Mesendoderm (in vitro differentiated cells): ENCODE data around the gene DDX1.

Experiments
- DNase-seq: peaks from one replicate; pipeline ENCODE4 v3.0.0; 2013
- H2AK5ac ChIP-seq: 2 replicates; pipeline ENCODE4 v1.6.1; 2013; ENCODE audit warnings: low read length, inconsistent platforms
- H2BK120ac ChIP-seq: 2 replicates; pipeline ENCODE4 v1.6.1; 2013; ENCODE audit warnings: low read depth, mild to moderate bottlenecking, low read length, moderate library complexity, mixed read lengths
- H2BK15ac ChIP-seq: replicated peaks from 2 replicates; pipeline ENCODE4 v1.6.1; 2013; ENCODE audit warnings: low read depth, mild to moderate bottlenecking, moderate library complexity
- H2BK5ac ChIP-seq: 2 replicates; pipeline ENCODE4 v1.6.1; 2013; ENCODE audit warnings: low read length, inconsistent platforms
- H3K18ac ChIP-seq: 2 replicates; pipeline ENCODE4 v1.6.1; 2013; ENCODE audit warnings: mild to moderate bottlenecking, low read length, mixed read lengths
- H3K23ac ChIP-seq: one replicate; pipeline ENCODE4 v1.6.1; 2013; ENCODE audit warnings: low read length
- H3K27ac ChIP-seq: 2 replicates; pipeline ENCODE4 v1.5.1; 2013; ENCODE audit warnings: low read depth, mild to moderate bottlenecking, inconsistent platforms, low read length, moderate library complexity
- H3K27me3 ChIP-seq: 2 replicates; pipeline ENCODE4 v1.6.1; 2013; ENCODE audit warnings: low read length, control low read depth, mild to moderate bottlenecking, inconsistent platforms; ENCODE audit not compliant: insufficient read depth, poor library complexity
- H3K36me3 ChIP-seq: 2 replicates; pipeline ENCODE4 v1.6.1; 2013; ENCODE audit warnings: low read length, inconsistent platforms; ENCODE audit not compliant: control insufficient read depth, insufficient read depth
- H3K4ac ChIP-seq: one replicate; pipeline ENCODE4 v1.6.1; 2013; ENCODE audit warnings: low read depth, mild to moderate bottlenecking, low read length, moderate library complexity
- H3K4me1 ChIP-seq: 2 replicates; pipeline ENCODE4 v1.6.1; 2013; ENCODE audit warnings: low read depth, low read length, inconsistent platforms; ENCODE audit not compliant: control insufficient read depth
- H3K4me2 ChIP-seq: 2 replicates; pipeline ENCODE4 v1.6.1; 2013; ENCODE audit warnings: low read length
- H3K4me3 ChIP-seq: 2 replicates; pipeline ENCODE4 v1.5.1; 2013; ENCODE audit warnings: mild to moderate bottlenecking, low read length
- H3K56ac ChIP-seq: one replicate; pipeline ENCODE4 v1.6.1; 2013; ENCODE audit warnings: low read length
- H3K79me1 ChIP-seq: 2 replicates; pipeline ENCODE4 v1.6.1; 2013; ENCODE audit warnings: low read length, inconsistent platforms
- H3K79me2 ChIP-seq: 2 replicates; pipeline ENCODE4 v1.6.1; 2013; ENCODE audit warnings: mild to moderate bottlenecking, low read length; ENCODE audit not compliant: control insufficient read depth, insufficient read depth
- H3K9ac ChIP-seq: 2 replicates; pipeline ENCODE4 v1.6.1; 2013; ENCODE audit warnings: low read length, inconsistent platforms
- H4K5ac ChIP-seq: one replicate; pipeline ENCODE4 v1.6.1; 2013; ENCODE audit warnings: low read length
- H4K8ac ChIP-seq: one replicate; pipeline ENCODE4 v1.6.1; 2013; ENCODE audit warnings: low read depth, mild to moderate bottlenecking, control low read depth, low read length, moderate library complexity
- WGBS: extraction: QIAGEN DNeasy Blood & Tissue Kit; methylation state at CpG from one replicate; pipeline ENCODE4 v1.1.7; 2013; ENCODE audit warnings: low lambda C conversion rate, missing lambda C conversion rate; ENCODE audit not compliant: insufficient coverage; ENCODE audit errors: extremely low coverage; 5-methylcytosine and 5-hydroxymethylcytosine counted together

The DDX1 gene

GRCh38 chr2:15652252-15652651 lies 60.6 kb downstream of the DDX1 start:
- no peak overlapping the region for H3K27ac ChIP-seq
- no peak overlapping the region for H4K5ac ChIP-seq
- no peak overlapping the region for H4K8ac ChIP-seq
- H3K56ac ChIP-seq = no peak overlapping the region
- no peak overlapping the region for H2BK15ac ChIP-seq
- no peak overlapping the region for H3K18ac ChIP-seq
- no CpG with 5 or more reads among the region's 8 CpGs for WGBS
- DNase-seq = no peak
- H3K79me2 ChIP-seq = no peaks in the 10 kb centered on the region
- H3K4me1 ChIP-seq = no peaks in the 10 kb centered on the region
- no peak overlapping the region for H3K23ac ChIP-seq
- H2BK120ac ChIP-seq = no peak overlapping the region
- H3K4me2 ChIP-seq = no peak overlapping the region
- H2AK5ac ChIP-seq = no peak overlapping the region
- no peak overlapping the region for H3K4me3 ChIP-seq
- no peak overlapping the region for H3K9ac ChIP-seq
- no peak overlapping the region for H2BK5ac ChIP-seq
- H3K4ac ChIP-seq = no peak overlapping the region
- H3K36me3 ChIP-seq = no peaks in the 10 kb centered on the region
- H3K27me3 ChIP-seq = no peaks in the 10 kb centered on the region
- H3K79me1 ChIP-seq = no peaks in the 10 kb centered on the region

- H4K5ac ChIP-seq = no peak overlapping the region
- no peak overlapping the region for H3K23ac ChIP-seq
- no peak overlapping the region for H2BK5ac ChIP-seq
- H4K8ac ChIP-seq = no peak overlapping the region
- H3K4ac ChIP-seq = no peak overlapping the region
- no peak overlapping the region for H2BK120ac ChIP-seq
- no CpG with 5 or more reads among the region's 6 CpGs for WGBS
- H3K18ac ChIP-seq = no peak overlapping the region
- no peak overlapping the region for H3K9ac ChIP-seq
- H3K36me3 ChIP-seq = no peaks in the 10 kb centered on the region
- no peak overlapping the region for H2AK5ac ChIP-seq
- H3K4me1 ChIP-seq = no peaks in the 10 kb centered on the region
- no peaks in the 10 kb centered on the region for H3K79me2 ChIP-seq
- H3K56ac ChIP-seq = no peak overlapping the region
- no peak overlapping the region for H3K27ac ChIP-seq
- H3K27me3 ChIP-seq = no peaks in the 10 kb centered on the region
- no peak overlapping the region for H3K4me3 ChIP-seq
- H3K79me1 ChIP-seq = no peaks in the 10 kb centered on the region
- H2BK15ac ChIP-seq = no peak overlapping the region
- H3K4me2 ChIP-seq = no peak overlapping the region
- DNase-seq = no peak
Observed at GRCh38 chr2:15652801-15653200, 61.1 kb downstream of the DDX1 start.

- no CpG with 5 or more reads among the region's 31 CpGs for WGBS
- no peak overlapping the region for H3K56ac ChIP-seq
Observed at GRCh38 chr2:15653806-15654726, 62.4 kb downstream of the DDX1 start.

GRCh38 chr2:15654727-15655073 lies 63.0 kb downstream of the DDX1 start:
- H3K18ac ChIP-seq = no peak overlapping the region
- no peaks in the 10 kb centered on the region for H3K36me3 ChIP-seq
- H3K23ac ChIP-seq = no peak overlapping the region
- no peaks in the 10 kb centered on the region for H3K4me1 ChIP-seq
- H3K79me1 ChIP-seq = no peaks in the 10 kb centered on the region
- H3K27ac ChIP-seq = no peak overlapping the region
- H3K79me2 ChIP-seq = no peaks in the 10 kb centered on the region
- H4K5ac ChIP-seq = no peak overlapping the region
- H3K27me3 ChIP-seq = no peaks in the 10 kb centered on the region
- no peak overlapping the region for H3K9ac ChIP-seq
- WGBS = no CpG with 5 or more reads among the region's 9 CpGs
- H3K4me3 ChIP-seq = no peak overlapping the region
- no peak overlapping the region for H2BK5ac ChIP-seq
- H3K4ac ChIP-seq = no peak overlapping the region
- no peak for DNase-seq
- H2BK15ac ChIP-seq = no peak overlapping the region
- no peak overlapping the region for H3K56ac ChIP-seq
- no peak overlapping the region for H4K8ac ChIP-seq
- H2BK120ac ChIP-seq = no peak overlapping the region
- H2AK5ac ChIP-seq = no peak overlapping the region
- H3K4me2 ChIP-seq = no peak overlapping the region

More at GRCh38 chr2:15653806-15654726, 62.4 kb downstream of the DDX1 start:
- H3K27me3 ChIP-seq = no peaks in the 10 kb centered on the region
- H3K9ac ChIP-seq = no peak overlapping the region
- H3K4me1 ChIP-seq = no peaks in the 10 kb centered on the region
- no peak overlapping the region for H4K8ac ChIP-seq
- no peak overlapping the region for H3K4me3 ChIP-seq
- no peak overlapping the region for H3K27ac ChIP-seq
- H3K4ac ChIP-seq = no peak overlapping the region
- H4K5ac ChIP-seq = no peak overlapping the region
- H2BK120ac ChIP-seq = no peak overlapping the region
- H2BK5ac ChIP-seq = no peak overlapping the region
- no peaks in the 10 kb centered on the region for H3K36me3 ChIP-seq
- H3K79me2 ChIP-seq = no peaks in the 10 kb centered on the region
- no peak overlapping the region for H3K18ac ChIP-seq
- no peaks in the 10 kb centered on the region for H3K79me1 ChIP-seq
- H2BK15ac ChIP-seq = no peak overlapping the region
- H3K23ac ChIP-seq = no peak overlapping the region
- H2AK5ac ChIP-seq = no peak overlapping the region
- no peak overlapping the region for H3K4me2 ChIP-seq
- no peak for DNase-seq

GRCh38 chr2:15655123-15655887 lies 63.6 kb downstream of the DDX1 start:
- H3K4me2 ChIP-seq = no peak overlapping the region
- H2BK15ac ChIP-seq = no peak overlapping the region
- no peaks in the 10 kb centered on the region for H3K79me2 ChIP-seq
- H3K36me3 ChIP-seq = no peaks in the 10 kb centered on the region
- no peaks in the 10 kb centered on the region for H3K27me3 ChIP-seq
- no peak overlapping the region for H4K5ac ChIP-seq
- no peak overlapping the region for H3K18ac ChIP-seq
- no peak overlapping the region for H3K9ac ChIP-seq
- H2AK5ac ChIP-seq = no peak overlapping the region
- no peaks in the 10 kb centered on the region for H3K79me1 ChIP-seq
- H3K56ac ChIP-seq = no peak overlapping the region
- H3K23ac ChIP-seq = no peak overlapping the region
- H2BK5ac ChIP-seq = no peak overlapping the region
- H4K8ac ChIP-seq = no peak overlapping the region
- no peak for DNase-seq
- no peak overlapping the region for H3K27ac ChIP-seq
- H3K4me1 ChIP-seq = no peaks in the 10 kb centered on the region
- no peak overlapping the region for H2BK120ac ChIP-seq
- no peak overlapping the region for H3K4ac ChIP-seq
- H3K4me3 ChIP-seq = no peak overlapping the region
- whole genome bisulfite sequencing = no CpG with 5 or more reads among the region's 7 CpGs
